SK-N-SH treated with all-trans-retinoic acid at 6 μM for 48 hours (cell line): ENCODE measurements around the gene BABAM2.

ENCODE experiments used
- ARNTL ChIP-seq: fragments of 450-650 bp; formaldehyde crosslinking; IDR thresholded peaks from 2 replicates; pipeline ENCODE4 v1.5.0; 2020; ENCODE audit warnings: low read depth, mild to moderate bottlenecking, moderate library complexity, borderline replicate concordance
- CREB5 ChIP-seq: fragments of 250-450 bp; sonication (Bioruptor Pico); IDR thresholded peaks from 2 replicates; pipeline ENCODE4 v1.5.1; 2020; ENCODE audit warnings: low read depth, mild to moderate bottlenecking, moderate library complexity
- CSRNP3 ChIP-seq: fragments of 250-450 bp; sonication (Bioruptor Pico); IDR thresholded peaks from 2 replicates; pipeline ENCODE4 v1.5.1; 2021; ENCODE audit warnings: mild to moderate bottlenecking, moderate library complexity
- GLIS3 ChIP-seq: fragments of 250-450 bp; sonication (Bioruptor Pico); IDR thresholded peaks from 2 replicates; pipeline ENCODE4 v1.5.0; 2020; ENCODE audit warnings: mild to moderate bottlenecking, moderate library complexity
- ISL1 ChIP-seq: fragments of 250-450 bp; sonication (Bioruptor Pico); IDR thresholded peaks from 2 replicates; pipeline ENCODE4 v2.1.2; 2022; ENCODE audit warnings: mild to moderate bottlenecking, moderate library complexity
- PATZ1 ChIP-seq: fragments of 250-450 bp; sonication (Bioruptor Pico); IDR thresholded peaks from 2 replicates; pipeline ENCODE4 v1.8.0; 2020; ENCODE audit warnings: mild to moderate bottlenecking, moderate library complexity, borderline replicate concordance
- PPARA ChIP-seq: fragments of 250-450 bp; sonication (Bioruptor Pico); IDR thresholded peaks from 2 replicates; pipeline ENCODE4 v1.5.0; 2020; ENCODE audit warnings: mild to moderate bottlenecking, borderline replicate concordance
- RARB ChIP-seq: fragments of 250-450 bp; sonication (Bioruptor Pico); IDR thresholded peaks from 2 replicates; pipeline ENCODE4 v1.8.0; 2021; ENCODE audit warnings: mild to moderate bottlenecking, moderate library complexity
- TCF4 ChIP-seq: fragments of 250-450 bp; sonication (Bioruptor Pico); IDR thresholded peaks from 2 replicates; pipeline ENCODE4 v1.8.0; 2021; ENCODE audit warnings: mild to moderate bottlenecking, moderate library complexity, borderline replicate concordance
- TOX ChIP-seq: fragments of 250-450 bp; sonication (Bioruptor Pico); IDR thresholded peaks from 2 replicates; pipeline ENCODE4 v1.8.0; 2021; ENCODE audit warnings: mild to moderate bottlenecking, moderate library complexity, borderline replicate concordance
- TSHZ2 ChIP-seq: fragments of 250-450 bp; sonication (Bioruptor Pico); IDR thresholded peaks from 2 replicates; pipeline ENCODE4 v1.5.0; 2020; ENCODE audit warnings: mild to moderate bottlenecking, moderate library complexity
- ZC3H10 ChIP-seq: fragments of 250-450 bp; sonication (Bioruptor Pico); IDR thresholded peaks from 2 replicates; pipeline ENCODE4 v1.5.1; 2021; ENCODE audit warnings: mild to moderate bottlenecking, moderate library complexity
- ZFP3 ChIP-seq: fragments of 250-450 bp; sonication (Bioruptor Pico); IDR thresholded peaks from 2 replicates; pipeline ENCODE4 v1.5.0; 2020; ENCODE audit warnings: mild to moderate bottlenecking, moderate library complexity

GRCh38 chr2:28374331-28374730, 483.8 kb downstream of the BABAM2 start:
- no peak for TF ChIP-seq PATZ1 (CRISPR knock-in tag)
- TF ChIP-seq CREB5 (CRISPR knock-in tag), result no peak
- TF ChIP-seq TOX (CRISPR knock-in tag), result no peak
- TF ChIP-seq PPARA (CRISPR knock-in tag), result no peak
- TF ChIP-seq ARNTL, result no peak
- no peak for TF ChIP-seq TSHZ2
- no peak for TF ChIP-seq ZC3H10 (CRISPR knock-in tag)
- no peak for TF ChIP-seq TCF4 (CRISPR knock-in tag)
- TF ChIP-seq ISL1 (CRISPR knock-in tag), result no peak
- TF ChIP-seq GLIS3 (CRISPR knock-in tag), result no peak
- TF ChIP-seq RARB (CRISPR knock-in tag), result no peak
- TF ChIP-seq ZFP3 (CRISPR knock-in tag), result no peak
- no peak for TF ChIP-seq CSRNP3 (CRISPR knock-in tag)
